SK-N-MC (cell line): Measurements from ENCODE around the gene NPTN.

ENCODE experiments used
- EZH2 ChIP-seq: fragments of 200-600 bp; sonication (generic); IDR thresholded peaks from one replicate; pipeline ENCODE4 v1.6.1; 2017; ENCODE audit warnings: antibody characterized with exemption
- POLR2AphosphoS5 ChIP-seq: IDR thresholded peaks from 2 replicates; pipeline ENCODE4 v1.6.1; 2012; ENCODE audit warnings: mild to moderate bottlenecking, low read depth, low read length, borderline replicate concordance

GRCh38 chr15:73560501-73561117, 72.6 kb downstream of the NPTN start:
- TF ChIP-seq POLR2AphosphoS5, result no peak
- TF ChIP-seq EZH2, result no peak
